NCI-H2227 (cell line): Measurements from ENCODE around the gene NQO1.
"Not testable (repeated sequence)": the region's sequence is repeated elsewhere in the genome, so short reads cannot be mapped to it uniquely, and the experiment has no call there.

Experiments used
- DNase-seq: peaks from one replicate; lab custom pipeline; 2025; ENCODE audit not compliant: unreplicated experiment; lab: John Stamatoyannopoulos, UW

The NQO1 gene

DNA sequence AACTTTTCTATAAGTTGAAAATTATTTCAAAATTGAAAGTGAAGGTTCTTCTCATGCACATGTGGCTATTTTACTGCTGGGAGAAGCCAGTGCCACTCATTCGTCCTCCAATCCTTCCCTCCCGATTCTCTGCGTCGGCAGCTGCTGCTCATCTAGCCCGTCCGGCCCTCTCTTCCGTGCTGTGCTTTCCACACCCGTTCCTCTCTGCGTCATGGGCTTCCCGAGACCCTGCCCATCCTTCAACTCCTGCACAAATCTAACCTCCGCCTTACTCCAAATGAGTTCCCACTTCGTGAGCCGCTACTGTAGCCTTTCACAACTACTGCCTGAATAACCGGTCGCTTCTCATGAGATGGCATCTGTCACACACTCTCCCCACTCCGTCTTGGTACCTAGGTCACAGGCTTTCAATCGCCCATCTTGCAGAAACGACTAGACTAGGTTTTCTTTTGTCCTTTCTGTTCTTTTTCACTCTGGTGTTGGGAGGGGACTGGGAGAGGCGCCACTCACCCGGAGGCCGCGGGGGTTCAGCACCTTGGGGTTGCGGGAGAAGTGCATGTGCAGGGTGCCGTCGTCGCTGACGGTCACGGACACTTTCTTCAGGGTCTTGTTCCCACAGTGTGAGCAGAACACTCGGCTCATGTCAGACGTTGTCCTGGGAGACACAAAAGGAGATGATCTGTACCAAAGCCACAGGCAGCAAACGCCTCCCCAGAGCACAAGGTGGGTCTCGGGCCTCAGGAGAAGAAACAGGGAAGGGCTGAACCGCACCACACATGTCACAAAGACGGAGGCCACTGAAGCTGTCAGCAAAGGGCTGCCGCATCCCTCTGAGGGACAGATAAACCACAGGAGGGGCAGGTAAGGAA lies 18.2 kb upstream of the NQO1 start:
- DNase-seq: no peak

DNA sequence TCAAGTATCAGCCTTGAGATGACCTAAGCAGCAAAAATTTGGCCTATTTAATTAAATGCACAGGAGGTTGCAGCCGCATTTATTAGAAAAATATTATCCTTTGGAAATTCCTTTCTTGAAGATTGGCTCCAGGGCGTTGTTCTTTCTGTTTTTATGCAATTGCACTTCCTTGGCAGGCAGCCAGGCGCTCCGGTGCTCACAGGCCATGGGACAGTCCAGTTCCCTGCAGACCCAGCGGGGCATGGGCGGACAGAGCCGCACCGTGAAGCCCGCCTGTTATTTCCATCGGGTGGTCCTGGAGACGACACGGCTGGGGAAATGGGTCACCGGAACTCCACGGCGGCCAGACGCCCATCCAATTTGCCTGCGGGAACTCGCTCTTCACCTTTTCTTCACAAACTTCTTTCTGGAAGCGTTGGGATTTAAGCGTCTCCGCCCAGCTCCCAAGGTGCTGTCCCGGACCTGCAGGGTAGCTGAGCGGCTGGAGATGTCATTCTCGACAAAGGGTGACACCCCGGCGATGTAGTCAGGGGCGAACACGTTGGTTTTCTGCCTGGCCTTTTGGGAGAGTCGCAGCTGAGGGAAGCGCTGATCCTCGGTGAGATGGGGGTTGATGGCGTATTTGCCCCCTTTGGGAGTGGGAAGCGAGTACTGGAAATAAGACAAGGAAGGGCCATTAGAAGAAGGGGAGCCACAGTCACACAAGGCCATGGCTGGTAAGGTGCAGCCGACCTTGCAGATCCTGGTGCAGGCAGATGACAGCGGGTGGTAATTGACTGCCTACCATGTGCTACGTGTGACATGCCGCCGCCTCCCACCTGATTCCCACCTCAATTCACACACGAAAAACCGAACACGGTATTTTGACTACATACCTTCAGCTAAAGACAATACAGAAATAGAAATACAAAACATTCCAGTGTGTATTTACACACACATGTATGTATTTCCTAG lies 15.9 kb upstream of the NQO1 start:
- DNase-seq: peak; percentile 37

DNA sequence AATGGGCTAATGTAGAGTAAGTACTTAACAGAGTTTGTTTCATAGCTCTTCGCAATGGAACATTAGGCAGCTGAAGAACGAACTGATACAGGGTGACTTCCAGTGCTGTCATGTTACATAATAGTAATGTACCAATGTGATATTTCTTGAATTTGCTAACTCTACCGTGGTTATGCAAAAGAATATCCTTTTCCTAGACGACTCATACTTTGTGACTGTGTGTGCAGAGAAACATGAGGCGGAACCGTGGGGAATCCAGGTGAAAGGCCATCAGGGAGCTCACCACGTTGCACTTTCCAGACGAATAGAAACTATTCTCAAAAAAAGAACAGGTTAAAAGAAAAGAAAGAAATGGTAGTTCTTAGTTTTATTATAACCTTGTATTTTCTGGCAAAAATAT lies 15.2 kb upstream of the NQO1 start:
- DNase-seq: no peak

DNA sequence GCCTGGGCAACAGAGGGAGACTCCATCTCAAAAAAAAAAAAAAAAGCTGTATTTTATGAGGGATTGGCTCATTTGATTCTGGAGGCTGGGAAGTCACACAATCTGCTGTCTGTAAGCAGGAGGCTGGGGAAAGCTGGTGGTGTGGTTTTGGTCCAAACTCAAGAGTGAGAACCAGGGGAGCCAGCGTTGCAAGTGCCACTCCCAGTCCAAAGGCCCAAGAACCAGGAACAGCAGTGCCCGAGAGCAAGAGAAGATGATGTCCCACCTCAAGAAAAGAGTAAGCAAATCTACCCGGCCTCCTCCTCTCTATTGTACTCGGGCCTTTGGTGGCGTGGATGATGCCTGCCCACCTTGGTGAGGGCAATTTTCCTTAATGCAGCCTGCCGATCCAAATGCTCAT lies 5.7 kb upstream of the NQO1 start:
- no peak for DNase-seq

DNA sequence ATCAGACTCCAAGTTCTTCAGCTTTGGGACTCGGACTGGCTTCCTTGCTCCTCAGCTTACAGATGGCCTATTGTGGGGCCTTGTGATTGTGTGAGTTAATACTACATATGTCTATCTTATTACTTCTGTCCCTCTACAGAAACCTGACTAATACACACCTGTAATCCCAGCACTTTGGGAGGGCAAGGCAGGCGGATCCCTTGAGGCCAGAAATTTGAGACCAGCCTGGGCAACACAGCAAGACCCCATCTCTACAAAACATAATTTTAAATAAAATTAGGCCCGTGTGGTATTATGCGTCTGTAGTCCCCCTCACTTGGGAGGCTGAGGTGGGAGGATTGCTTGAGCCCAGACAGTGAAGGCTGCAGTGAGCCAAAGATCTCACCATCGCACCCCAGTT lies 4.9 kb upstream of the NQO1 start:
- DNase-seq: not testable (repeated sequence)

DNA sequence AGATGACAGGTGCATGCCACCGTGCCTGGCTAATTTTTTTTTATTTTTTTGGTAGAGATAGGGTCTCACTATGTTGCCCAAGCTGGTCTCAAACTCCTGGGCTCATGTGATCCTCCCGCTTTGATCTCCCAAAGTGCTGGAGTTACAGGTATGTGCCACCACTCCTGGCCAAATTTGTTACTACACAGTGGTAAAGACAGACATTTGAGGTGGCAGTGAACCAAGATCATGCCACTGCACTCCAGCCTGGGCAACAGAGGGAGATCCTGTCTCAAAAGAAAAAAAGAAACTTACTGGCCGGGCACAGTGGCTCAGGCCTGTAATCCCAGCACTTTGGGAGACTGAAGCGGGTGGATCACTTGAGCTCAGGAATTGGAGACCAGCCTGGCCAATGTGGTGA lies 2.7 kb upstream of the NQO1 start:
- DNase-seq: not testable (repeated sequence)

DNA sequence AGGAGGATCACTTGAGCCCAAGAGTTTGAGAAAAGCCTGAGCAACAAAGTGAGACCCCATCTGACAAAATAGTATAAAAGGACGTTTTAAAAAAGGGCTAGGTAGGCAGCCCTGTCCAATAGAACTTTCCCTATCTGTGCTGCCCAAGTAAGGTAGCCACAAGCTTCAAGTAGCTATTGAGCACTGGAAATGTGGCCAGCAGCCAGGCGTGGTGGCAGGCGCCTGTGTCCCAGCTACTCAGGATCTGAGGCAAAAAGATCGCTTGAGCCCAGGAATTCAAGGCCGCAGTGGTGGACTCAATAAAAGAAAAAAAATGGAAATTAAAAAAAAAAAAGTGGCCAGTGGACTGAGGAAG lies 1.5 kb upstream of the NQO1 start:
- no peak for DNase-seq

DNA sequence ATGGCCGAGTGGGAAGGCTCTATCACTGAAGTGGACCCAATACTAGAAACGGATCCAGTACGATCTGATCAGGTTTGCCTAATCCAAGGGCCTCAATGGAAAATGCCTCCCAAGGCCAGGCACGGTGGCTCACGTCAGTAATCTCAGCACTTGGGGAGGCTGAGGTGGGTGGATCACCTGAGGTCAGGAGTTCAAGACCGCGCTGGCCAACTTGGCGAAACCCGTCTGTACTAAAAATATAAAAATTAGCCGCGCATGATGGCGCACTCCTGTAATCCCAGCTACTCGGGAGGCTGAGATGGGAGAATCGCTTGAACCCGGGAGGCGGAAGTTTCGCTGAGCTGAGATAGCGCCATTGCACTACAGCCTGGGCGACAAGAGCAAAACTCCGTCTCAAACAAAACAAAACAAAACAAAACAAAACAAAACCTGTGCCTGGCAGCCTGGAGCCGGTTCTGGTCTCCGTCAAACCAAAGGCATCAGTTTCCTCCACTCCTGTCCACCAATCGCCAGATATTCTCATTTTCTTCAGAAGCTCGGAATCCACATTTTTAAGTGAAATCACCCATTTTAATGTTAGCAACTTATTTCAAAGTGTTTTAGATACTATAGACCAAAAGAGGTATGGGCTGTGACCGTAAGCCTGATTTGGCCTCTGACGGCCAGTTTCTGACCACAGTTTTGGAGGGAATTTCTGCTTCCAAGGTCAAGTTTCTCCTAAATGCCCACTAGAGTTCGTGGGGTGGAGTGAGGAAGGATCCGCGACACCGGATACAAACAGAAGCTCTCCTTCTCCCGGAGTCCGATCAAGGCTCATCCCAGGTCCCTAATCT lies 664 bp downstream of the NQO1 start:
- DNase-seq: no peak

DNA sequence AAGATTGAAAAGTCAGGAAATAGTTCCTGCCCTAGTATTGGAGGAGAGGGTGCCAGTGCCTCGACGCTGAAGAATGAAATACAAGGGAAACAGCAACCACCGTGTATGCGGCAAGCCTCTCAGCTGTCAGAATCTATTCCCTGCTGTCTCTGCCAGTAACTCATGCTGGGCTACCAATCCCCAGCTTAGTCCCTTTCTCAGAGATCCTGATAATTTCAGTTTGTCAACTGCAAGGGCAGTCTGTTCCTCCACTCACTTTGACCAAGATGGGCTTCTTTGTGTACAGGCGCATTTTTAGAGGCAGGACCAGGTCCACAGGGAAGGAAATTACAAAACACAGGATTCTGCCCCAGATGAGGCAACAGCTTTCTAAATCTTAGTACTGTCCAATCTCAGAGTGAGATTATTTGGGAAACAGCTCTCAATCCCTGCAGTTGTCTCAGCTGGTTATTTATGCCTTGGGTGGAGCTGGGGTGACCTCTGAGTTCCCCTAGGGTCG lies 1.3 kb downstream of the NQO1 start:
- peak; percentile 6 for DNase-seq

DNA sequence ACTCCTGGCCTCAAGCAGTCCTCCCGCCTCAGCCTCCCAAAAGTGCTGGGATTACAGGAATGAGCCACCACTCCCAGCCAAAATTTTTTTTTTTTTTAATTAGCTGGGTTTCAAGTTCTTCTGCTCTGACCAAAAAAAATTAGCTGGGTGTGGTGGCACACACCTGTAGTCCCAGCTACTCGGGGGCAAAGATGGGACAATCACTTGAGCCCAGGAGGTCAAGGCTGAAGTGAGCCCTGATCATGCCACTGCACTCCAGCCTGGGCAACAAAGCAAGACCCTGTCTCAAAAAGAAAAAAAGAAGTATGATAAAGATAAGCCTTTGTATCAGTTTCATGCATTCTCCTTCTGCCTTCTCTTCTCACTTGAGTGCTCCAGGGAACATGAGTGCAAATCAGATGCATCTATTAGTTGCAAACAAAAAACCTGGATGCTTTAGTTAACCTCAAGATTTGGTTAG lies 1.9 kb downstream of the NQO1 start:
- no peak for DNase-seq

DNA sequence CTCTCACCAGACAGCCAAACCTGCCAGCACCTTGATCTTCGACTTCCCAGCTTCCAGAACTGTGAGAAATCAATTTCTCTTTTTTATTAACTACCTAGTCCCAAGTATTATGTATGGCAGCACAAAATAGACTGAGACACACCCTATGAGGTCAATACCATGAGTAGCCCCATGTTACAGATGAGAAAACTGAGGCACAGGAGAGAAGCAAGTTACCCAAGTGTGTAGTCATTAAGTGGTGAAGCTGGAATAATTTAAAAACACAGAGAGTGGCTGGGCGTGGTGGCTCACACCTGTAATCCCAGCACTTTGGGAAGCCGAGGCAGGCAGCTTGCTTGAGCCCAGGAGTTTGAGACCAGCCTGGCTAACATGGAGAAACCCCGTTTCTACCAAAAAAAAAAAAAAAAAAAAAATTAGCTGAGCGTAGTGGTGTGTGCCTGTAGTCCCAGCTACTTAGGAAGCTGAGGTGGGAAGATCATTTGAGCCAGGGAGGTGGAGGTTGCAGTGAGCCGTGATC lies 4.9 kb downstream of the NQO1 start:
- no peak for DNase-seq

DNA sequence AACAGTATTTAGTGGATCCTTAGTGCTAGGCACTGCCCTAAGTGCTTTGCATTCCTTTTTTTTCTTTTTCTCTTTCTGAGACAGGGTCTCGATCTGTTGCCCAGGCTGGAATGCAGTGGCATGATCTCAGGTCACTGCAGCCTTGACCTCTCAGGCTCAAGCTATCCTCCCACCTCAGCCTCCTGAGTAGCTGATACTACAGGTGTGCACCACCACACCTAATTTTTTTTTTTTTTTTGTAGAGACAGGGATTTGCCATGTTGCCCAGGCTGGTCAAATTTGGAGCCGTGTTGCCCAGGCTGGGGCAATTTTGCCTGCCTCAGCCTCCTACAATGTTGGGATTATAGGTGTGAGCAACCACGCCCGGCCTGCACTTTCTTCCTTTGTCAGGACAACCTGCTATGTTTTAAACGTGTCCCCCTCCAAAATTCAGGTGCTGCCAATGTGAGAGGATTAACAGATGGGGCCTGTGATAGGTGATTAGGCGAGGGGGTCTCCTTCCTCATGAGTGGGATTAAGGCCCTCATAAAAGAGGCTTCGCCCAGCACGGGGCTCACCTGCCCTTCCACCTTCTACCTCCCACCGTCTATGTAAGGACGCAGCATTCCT lies 5.4 kb downstream of the NQO1 start:
- no peak for DNase-seq

DNA sequence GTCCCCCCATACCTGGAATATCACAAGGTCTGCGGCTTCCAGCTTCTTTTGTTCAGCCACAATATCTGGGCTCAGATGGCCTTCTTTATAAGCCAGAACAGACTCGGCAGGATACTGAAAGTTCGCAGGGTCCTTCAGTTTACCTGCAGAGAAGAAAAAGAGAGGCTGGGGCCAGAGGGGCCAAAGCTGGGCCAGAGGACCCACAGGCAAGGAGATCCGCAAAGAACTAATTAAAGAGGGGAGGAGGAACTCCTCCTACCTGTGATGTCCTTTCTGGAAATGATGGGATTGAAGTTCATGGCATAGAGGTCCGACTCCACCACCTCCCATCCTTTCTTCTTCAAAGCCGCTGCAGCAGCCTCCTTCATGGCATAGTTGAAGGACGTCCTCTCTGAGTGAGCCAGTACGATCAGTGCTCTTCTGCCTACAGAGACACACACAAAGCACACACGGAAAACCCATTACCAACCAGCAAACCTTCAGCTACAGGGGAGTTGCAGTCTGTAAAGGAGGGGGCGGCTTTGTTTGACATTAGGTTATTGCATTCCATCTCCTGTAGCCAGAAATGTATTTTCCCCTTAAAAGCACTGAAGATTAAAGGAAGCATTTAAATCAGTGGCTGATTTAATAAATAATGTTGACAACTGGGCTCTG lies 8.1 kb downstream of the NQO1 start:
- no peak for DNase-seq

DNA sequence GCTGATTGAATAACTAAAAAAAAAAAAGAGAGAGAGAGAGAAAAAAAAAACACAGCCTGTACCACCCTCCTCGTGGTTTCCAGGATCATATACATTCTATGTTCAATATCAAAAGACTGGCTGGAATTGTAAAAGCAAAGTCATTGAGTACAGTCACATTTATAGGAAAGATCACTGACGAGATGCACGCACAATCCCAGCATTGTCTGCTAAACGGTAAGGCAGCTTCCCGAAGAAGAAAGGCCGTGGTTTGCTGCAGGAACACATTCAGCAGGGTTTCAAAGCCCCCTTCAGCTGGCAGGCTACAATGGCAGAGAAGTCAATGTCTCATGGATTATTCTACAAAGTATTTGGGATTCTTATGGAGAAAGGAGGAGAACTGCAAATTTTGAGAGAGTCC lies 9.3 kb downstream of the NQO1 start:
- DNase-seq: no peak

DNA sequence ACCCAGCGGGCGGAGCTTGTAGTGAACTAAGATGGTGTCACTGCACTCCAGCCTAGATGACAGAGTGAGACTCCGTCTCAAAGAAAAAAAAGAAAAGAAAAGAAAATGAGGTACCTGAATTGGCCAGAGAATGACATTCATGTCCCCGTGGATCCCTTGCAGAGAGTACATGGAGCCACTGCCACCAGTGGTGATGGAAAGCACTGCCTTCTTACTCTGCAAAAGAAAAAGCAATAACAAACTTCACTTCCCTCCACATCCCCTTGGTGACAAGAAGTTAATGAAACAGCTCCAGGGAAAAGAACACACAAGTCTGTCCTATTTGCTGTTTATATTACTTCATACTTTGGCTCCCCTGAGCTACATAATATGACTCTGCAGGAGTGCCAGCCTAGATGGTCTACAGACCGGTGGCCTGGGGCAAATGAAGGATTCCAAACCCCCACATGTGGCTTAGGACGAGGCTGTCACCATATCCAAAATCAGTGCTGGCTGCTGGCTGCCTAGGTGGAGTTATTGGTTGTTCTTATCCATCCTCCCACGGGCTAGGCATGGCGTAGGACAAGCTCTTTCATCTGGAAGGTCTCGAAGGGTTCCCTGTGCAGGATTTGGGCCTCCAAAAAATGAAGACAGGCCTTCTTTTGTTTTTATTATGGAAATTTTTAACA lies 13.3 kb downstream of the NQO1 start:
- no peak for DNase-seq

DNA sequence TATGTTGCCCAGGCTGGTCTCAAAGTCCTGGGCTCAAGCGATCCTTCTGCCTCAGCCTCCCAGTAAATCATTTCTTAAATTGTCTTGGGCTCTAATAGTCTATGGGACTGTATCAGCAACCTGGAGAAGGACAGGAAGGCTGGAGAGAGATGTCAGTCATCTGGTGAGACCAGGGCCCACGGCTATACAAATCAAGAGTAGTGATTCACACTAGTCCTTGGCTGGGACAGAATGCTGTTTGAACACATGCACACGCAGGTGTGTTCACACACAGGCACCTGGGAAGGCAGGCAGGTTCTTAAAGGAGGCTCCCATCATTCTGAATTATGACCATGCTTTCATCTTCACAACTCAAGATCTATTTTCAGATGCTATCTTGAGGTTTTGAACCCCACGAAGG lies 14.1 kb downstream of the NQO1 start:
- no peak for DNase-seq

DNA sequence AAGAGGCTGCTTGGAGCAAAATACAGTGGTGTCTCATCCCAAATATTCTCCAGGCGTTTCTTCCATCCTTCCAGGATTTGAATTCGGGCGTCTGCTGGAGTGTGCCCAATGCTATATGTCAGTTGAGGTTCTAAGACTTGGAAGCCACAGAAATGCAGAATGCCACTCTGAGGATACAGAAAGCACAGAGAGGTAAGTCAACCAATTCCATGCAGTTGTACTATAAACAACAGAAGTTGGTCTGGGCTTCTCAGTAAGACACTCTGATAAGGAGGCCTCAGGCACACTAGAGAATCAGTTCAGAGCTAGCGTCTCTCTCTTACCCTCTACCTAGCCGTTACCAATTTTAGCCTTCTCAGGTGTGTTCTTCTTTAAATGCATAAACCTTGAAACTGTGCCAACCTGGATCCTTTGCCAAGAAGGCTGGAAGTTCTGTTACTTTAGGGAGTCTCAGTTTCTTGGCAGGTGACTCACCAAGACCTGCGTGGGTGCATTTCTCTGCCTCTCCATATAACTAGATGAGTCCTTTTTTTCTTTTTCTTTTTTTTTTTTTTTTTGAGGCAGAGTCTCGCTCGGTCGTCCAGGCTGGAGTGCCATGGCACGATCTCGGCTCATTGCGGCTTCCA lies 15.1 kb downstream of the NQO1 start:
- no peak for DNase-seq

DNA sequence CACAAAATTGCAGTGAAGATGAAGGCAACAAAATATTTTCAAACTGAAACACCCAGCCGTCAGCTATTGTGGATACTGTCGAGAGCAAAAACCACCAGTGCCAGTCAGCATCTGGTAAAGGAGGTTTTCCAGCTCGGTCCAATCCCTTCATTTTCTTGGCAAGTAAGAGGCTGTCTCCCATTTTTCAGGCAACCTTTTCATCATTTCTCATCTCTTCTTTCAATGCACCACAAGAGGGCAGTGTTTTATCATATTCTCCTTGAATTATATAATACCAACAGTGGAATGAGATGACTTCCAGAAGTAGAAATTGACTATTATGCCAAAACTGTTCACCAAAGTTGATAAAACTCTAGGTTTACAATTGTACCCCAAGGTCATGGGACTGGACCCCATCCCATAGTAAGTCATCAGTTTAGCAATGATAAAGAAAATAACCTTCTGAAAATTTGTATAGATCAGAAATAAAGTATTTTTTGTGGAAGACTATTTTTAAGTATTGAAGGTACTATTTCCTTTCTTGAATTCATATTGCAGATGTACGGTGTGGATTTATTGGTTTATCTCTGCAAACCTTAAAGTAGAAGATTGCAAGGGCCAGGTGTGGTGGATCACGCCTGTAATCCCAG lies 16.8 kb downstream of the NQO1 start:
- DNase-seq: peak; percentile 68
